ENCODE measurements around the gene BBOX1.

- TF ChIP-seq EZH2 (IDR thresholded peaks at IDR 0.05; ENCODE audit: borderline replicate concordance, insufficient read depth, low read length, poor library complexity, severe bottlenecking) (no peak), CTCF (IDR thresholded peaks at IDR 0.05; ENCODE audit: poor library complexity, severe bottlenecking) (no peak), REST (IDR thresholded peaks at IDR 0.05; ENCODE audit: borderline replicate concordance) (no peak), TAF1 (IDR thresholded peaks at IDR 0.05; ENCODE audit: low read depth) (no peak), EP300 (conservative IDR thresholded peaks at IDR 0.05; ENCODE audit: poor library complexity, severe bottlenecking) (no peak), POLR2AphosphoS5 (IDR thresholded peaks at IDR 0.05) (no peak), RAD21 (conservative IDR thresholded peaks at IDR 0.05) (no peak), MXI1 (conservative IDR thresholded peaks at IDR 0.05; ENCODE audit: poor library complexity, severe bottlenecking) (no peak)
Observed at GRCh38 chr11:27122001-27122400, 81.4 kb downstream of the BBOX1 start.

Data from neural cell (in vitro differentiated cells).